ENCODE data around the gene UBQLN1. TPM values are rescaled to one million over a fixed set of nuclear protein-coding genes. Genes with fewer than 3 reads are reported as not detected.

The UBQLN1 gene
- total and polyA plus RNA-seq, 2 donors (not counting 1 experiment from before 2014, with no cell fraction given): 49.8 to 101 TPM

DNA sequence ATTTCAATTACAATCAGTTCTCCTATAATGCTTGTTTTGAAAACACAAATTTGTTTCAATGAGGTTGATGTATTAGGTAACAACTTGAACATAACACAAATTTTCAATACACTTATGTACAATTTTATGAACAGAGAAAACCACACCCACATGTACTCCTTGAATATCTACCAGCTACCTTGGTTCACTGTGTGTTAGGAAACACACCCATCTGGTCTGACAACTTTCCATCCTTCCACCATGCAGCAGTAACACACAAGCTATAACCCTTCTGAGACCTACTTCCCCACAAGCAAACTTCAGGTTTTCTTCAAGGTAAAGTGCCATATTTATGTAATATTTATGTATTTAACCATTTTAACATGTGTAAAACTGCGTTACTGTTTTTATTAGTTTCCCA, 36.4 kb upstream of the UBQLN1 start:
- no peaks in the 10 kb centered on the region for H3K36me3 ChIP-seq (replicated peaks in 1 of 2; ENCODE audit: control extremely low read depth in 1 of 2, control insufficient read depth in 1 of 2, extremely low read depth in 1 of 2, insufficient read depth in 2 of 2, low read length in 1 of 2)
- Mint-ChIP-seq H3K4me3 (no peak overlapping the region), H3K27ac (no peak overlapping the region), H3K4me1 (no peaks in the 10 kb centered on the region), H3K9me3 (ENCODE audit: insufficient read depth) (no peaks in the 10 kb centered on the region), H3K27me3 (no peaks in the 10 kb centered on the region)
- no peak overlapping the region for H3K27ac ChIP-seq (ENCODE audit: low read length in 2 of 2)
- no peak overlapping the region for H2AFZ ChIP-seq (ENCODE audit: insufficient read depth, low read depth, low read length, poor library complexity, severe bottlenecking)
- no peak overlapping the region for H3K4me3 ChIP-seq (ENCODE audit: control extremely low read depth in 1 of 5, extremely low read depth in 1 of 5, insufficient read depth in 1 of 5, low read depth in 2 of 5, low read length in 4 of 5)
- H3K4me1 ChIP-seq (ENCODE audit: control insufficient read depth in 2 of 2, insufficient read depth in 2 of 2, low read length in 2 of 2): no peaks in the 10 kb centered on the region
- ATAC-seq (ENCODE audit: low read depth): no peak
- no peaks in the 10 kb centered on the region for H3K27me3 ChIP-seq (replicated peaks in 1 of 4; ENCODE audit: control extremely low read depth in 1 of 4, control insufficient read depth in 3 of 4, insufficient read depth in 4 of 4, low read length in 3 of 4)
- intact Hi-C loops (cut with micrococcal nuclease): no loop called here
- ChIA-PET POLR2A (no interaction called here), CTCF (no interaction called here)
- no CpG with 5 or more reads among the region's 1 CpG for WGBS (ENCODE audit: insufficient coverage)
- no peak for TF ChIP-seq EZH2 (IDR thresholded peaks at IDR 0.05; ENCODE audit: borderline replicate concordance, insufficient read depth, low read depth, low read length, poor library complexity, severe bottlenecking)
- TF ChIP-seq, protein P1, sequence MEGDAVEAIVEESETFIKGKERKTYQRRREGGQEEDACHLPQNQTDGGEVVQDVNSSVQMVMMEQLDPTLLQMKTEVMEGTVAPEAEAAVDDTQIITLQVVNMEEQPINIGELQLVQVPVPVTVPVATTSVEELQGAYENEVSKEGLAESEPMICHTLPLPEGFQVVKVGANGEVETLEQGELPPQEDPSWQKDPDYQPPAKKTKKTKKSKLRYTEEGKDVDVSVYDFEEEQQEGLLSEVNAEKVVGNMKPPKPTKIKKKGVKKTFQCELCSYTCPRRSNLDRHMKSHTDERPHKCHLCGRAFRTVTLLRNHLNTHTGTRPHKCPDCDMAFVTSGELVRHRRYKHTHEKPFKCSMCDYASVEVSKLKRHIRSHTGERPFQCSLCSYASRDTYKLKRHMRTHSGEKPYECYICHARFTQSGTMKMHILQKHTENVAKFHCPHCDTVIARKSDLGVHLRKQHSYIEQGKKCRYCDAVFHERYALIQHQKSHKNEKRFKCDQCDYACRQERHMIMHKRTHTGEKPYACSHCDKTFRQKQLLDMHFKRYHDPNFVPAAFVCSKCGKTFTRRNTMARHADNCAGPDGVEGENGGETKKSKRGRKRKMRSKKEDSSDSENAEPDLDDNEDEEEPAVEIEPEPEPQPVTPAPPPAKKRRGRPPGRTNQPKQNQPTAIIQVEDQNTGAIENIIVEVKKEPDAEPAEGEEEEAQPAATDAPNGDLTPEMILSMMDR (IDR thresholded peaks at IDR 0.05): no peak
- no peaks in the 10 kb centered on the region for H4K20me1 ChIP-seq (ENCODE audit: control insufficient read depth, insufficient read depth, low read length, poor library complexity, severe bottlenecking)
- no peak overlapping the region for H3K4me2 ChIP-seq (replicated peaks; ENCODE audit: low read depth, low read length, poor library complexity, severe bottlenecking)
- no peak for DNase-seq
- no peak overlapping the region for H3K9ac ChIP-seq (ENCODE audit: low read length)
- no peaks in the 10 kb centered on the region for H3K79me2 ChIP-seq (ENCODE audit: control insufficient read depth, insufficient read depth, low read length)
- H3K9me3 ChIP-seq (ENCODE audit: control extremely low read depth in 1 of 3, control insufficient read depth in 2 of 3, insufficient read depth in 1 of 3, low read length in 2 of 3): no peaks in the 10 kb centered on the region

DNA sequence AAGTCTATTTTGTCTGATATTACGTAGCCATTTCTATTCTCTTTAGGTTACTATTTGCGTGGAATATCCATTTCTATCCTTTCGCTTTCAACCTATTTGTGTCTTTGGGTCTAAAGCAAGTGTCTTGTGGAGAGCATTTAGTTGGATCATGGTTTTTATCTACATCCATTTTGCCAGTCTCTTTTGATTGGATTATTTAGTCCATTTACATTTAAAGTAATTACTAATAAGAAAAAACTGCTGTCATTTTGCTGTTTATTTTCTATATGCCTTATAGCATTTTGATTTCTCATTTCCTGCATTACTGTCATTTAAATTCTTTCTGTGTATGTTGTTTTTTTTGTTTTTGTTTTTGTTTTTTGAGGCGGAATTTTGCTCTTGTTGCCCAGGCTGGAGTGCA, 26.0 kb upstream of the UBQLN1 start:
- peaks cover 0 to 2% (median 0%) of the 10 kb centered on the region in 3 donors for H3K9me3 ChIP-seq (ENCODE audit: control extremely low read depth in 1 of 3, control insufficient read depth in 2 of 3, insufficient read depth in 1 of 3, low read length in 2 of 3)
- intact Hi-C loops (cut with micrococcal nuclease): no loop called here

More for the DNA sequence above, 26.0 kb upstream of the UBQLN1 start:
- Mint-ChIP-seq H3K27me3 (no peaks in the 10 kb centered on the region), H3K4me1 (no peaks in the 10 kb centered on the region), H3K9me3 (ENCODE audit: insufficient read depth) (peaks cover 2% of the 10 kb centered on the region), H3K4me3 (no peak overlapping the region), H3K27ac (no peak overlapping the region)
- no peak for ATAC-seq (ENCODE audit: low read depth)
- ChIA-PET CTCF (no interaction called here), POLR2A (no interaction called here)
- Histone ChIP-seq H3K4me2 (replicated peaks; ENCODE audit: low read depth, low read length, poor library complexity, severe bottlenecking) (no peak overlapping the region), H3K4me3 (ENCODE audit: control extremely low read depth in 1 of 5, extremely low read depth in 1 of 5, insufficient read depth in 1 of 5, low read depth in 2 of 5, low read length in 4 of 5) (no peak overlapping the region), H3K27ac (ENCODE audit: low read length in 2 of 2) (no peak overlapping the region), H3K36me3 (replicated peaks in 1 of 2; ENCODE audit: control extremely low read depth in 1 of 2, control insufficient read depth in 1 of 2, extremely low read depth in 1 of 2, insufficient read depth in 2 of 2, low read length in 1 of 2) (no peaks in the 10 kb centered on the region), H3K9ac (ENCODE audit: low read length) (no peak overlapping the region), H3K27me3 (replicated peaks in 1 of 4; ENCODE audit: control extremely low read depth in 1 of 4, control insufficient read depth in 3 of 4, insufficient read depth in 4 of 4, low read length in 3 of 4) (no peaks in the 10 kb centered on the region), H3K79me2 (ENCODE audit: control insufficient read depth, insufficient read depth, low read length) (no peaks in the 10 kb centered on the region), H4K20me1 (ENCODE audit: control insufficient read depth, insufficient read depth, low read length, poor library complexity, severe bottlenecking) (no peaks in the 10 kb centered on the region), H2AFZ (ENCODE audit: insufficient read depth, low read depth, low read length, poor library complexity, severe bottlenecking) (no peak overlapping the region), H3K4me1 (ENCODE audit: control insufficient read depth in 2 of 2, insufficient read depth in 2 of 2, low read length in 2 of 2) (no peaks in the 10 kb centered on the region)
- TF ChIP-seq, protein P1 (IDR thresholded peaks at IDR 0.05): no peak
- TF ChIP-seq EZH2 (IDR thresholded peaks at IDR 0.05; ENCODE audit: borderline replicate concordance, insufficient read depth, low read depth, low read length, poor library complexity, severe bottlenecking): no peak
- WGBS (ENCODE audit: insufficient coverage): no CpG with 5 or more reads among the region's 4 CpGs
- DNase-seq: no peak

Measured in B cell (primary cell).